ENCODE measurements around the gene ARHGAP32. TPM values are rescaled to one million over a fixed set of nuclear protein-coding genes. Genes with fewer than 3 reads are reported as not detected.

ARHGAP32 gene
- polyA plus RNA-seq, 1 experiment = 6.1 TPM

DNA sequence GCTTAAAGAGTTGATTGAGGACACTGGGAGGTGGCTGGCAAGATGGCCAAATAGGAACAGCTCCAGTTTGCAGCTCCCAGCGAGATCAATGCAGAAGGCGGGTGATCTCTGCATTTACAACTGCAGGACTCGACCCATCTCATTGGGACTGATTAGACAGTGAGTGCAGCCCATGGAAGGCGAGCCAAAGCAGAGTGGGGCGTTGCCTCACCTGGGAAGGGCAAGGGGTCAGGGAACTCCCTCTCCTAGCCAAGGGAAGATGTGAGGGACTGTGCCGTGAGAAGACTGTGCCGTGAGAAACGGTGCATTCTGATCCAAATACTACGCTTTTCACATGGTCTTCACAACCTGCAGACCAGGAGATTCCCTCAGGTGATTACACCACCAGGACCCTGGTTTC lies 36.4 kb downstream of the ARHGAP32 start:
- POLR2A ChIA-PET = no interaction called here

DNA sequence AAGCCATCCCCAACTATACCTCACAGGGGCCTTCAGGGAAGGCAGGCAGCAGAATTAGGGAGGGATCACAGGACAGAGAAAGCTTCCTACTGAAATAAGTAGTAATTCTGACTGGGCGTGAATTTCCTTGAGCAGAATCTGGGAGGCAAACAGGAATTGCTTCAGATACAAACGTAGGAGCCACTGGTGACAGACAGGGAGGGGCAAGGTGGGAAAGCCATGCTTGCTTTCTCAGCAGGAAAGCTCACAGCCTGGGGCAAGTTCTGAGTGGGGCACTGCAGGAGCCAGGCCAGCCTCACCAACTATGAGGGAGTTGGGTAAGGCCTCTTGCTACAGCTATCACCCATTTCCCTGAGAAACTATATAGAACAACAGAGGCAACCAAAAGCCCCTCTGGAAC lies 43.6 kb downstream of the ARHGAP32 start:
- POLR2A ChIA-PET = no interaction called here
- H3K4me3 ChIP-seq (ENCODE audit: low read depth, low read length) = no peak overlapping the region
- CTCF ChIA-PET = no interaction called here
- H3K27me3 ChIP-seq (ENCODE audit: control insufficient read depth, insufficient read depth, low read length) = no peaks in the 10 kb centered on the region
- no peak for DNase-seq (ENCODE audit: low read depth)
- TF ChIP-seq, protein P1, sequence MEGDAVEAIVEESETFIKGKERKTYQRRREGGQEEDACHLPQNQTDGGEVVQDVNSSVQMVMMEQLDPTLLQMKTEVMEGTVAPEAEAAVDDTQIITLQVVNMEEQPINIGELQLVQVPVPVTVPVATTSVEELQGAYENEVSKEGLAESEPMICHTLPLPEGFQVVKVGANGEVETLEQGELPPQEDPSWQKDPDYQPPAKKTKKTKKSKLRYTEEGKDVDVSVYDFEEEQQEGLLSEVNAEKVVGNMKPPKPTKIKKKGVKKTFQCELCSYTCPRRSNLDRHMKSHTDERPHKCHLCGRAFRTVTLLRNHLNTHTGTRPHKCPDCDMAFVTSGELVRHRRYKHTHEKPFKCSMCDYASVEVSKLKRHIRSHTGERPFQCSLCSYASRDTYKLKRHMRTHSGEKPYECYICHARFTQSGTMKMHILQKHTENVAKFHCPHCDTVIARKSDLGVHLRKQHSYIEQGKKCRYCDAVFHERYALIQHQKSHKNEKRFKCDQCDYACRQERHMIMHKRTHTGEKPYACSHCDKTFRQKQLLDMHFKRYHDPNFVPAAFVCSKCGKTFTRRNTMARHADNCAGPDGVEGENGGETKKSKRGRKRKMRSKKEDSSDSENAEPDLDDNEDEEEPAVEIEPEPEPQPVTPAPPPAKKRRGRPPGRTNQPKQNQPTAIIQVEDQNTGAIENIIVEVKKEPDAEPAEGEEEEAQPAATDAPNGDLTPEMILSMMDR (IDR thresholded peaks at IDR 0.05; ENCODE audit: insufficient read depth, low read depth, low read length) = no peak
- H3K36me3 ChIP-seq (ENCODE audit: control insufficient read depth, insufficient read depth, low read length) = no peaks in the 10 kb centered on the region

More for the DNA sequence above, 36.4 kb downstream of the ARHGAP32 start:
- Histone ChIP-seq H3K4me3 (ENCODE audit: low read depth, low read length) (no peak overlapping the region), H3K36me3 (ENCODE audit: control insufficient read depth, insufficient read depth, low read length) (no peaks in the 10 kb centered on the region), H3K27me3 (ENCODE audit: control insufficient read depth, insufficient read depth, low read length) (no peaks in the 10 kb centered on the region)
- TF ChIP-seq, protein P1 (IDR thresholded peaks at IDR 0.05; ENCODE audit: insufficient read depth, low read depth, low read length) = no peak
- CTCF ChIA-PET = interaction anchor here (1.3 kb wide), 1 partner anchor 9 kb away, joined by 3 read pairs; no protein-coding TSS in a partner anchor
- no peak for DNase-seq (ENCODE audit: low read depth)

DNA sequence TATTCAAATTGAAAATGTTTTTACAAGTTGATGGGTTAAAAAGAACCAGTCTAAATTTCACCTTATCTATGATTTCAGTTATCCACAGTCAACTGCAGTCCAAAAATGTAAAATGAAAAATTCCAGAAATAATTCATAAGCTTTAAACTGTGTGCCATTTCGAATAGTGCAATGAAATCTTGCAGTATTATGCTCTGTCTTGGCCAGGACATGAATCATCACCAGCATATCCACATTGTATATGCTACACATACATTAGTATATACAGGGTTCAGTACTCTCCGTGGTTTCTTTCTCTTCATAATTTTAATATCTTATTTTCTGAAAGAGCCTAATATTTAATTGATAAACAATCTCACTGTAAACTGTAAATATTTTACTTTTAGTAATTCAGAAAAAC lies 45.9 kb downstream of the ARHGAP32 start:
- Histone ChIP-seq H3K36me3 (ENCODE audit: control insufficient read depth, insufficient read depth, low read length) (no peaks in the 10 kb centered on the region), H3K4me3 (ENCODE audit: low read depth, low read length) (no peak overlapping the region), H3K27me3 (ENCODE audit: control insufficient read depth, insufficient read depth, low read length) (no peaks in the 10 kb centered on the region)
- TF ChIP-seq, protein P1 (IDR thresholded peaks at IDR 0.05; ENCODE audit: insufficient read depth, low read depth, low read length) = no peak
- CTCF ChIA-PET = interaction anchor here (1.0 kb wide), 1 partner anchor 38 kb away, joined by 3 read pairs; no protein-coding TSS in a partner anchor
- POLR2A ChIA-PET = no interaction called here
- DNase-seq (ENCODE audit: low read depth) = no peak

DNA sequence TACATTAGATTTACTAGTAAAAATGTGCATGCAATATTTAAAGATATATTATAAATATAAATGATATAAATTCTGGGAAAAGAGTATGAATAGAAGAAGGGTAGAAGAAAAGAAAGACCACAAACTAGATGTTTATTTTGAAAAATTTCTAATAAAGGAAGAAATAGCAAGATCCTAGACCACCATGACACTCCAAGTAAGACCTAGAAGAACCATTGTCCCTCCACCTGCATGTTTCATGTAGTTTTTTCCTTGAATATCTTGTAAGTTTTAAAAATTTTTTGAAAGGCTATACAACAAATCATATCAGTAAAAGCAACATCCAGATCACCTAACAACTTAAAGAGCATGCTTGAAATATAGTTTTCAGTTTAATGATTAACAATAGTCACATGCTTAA lies 46.8 kb downstream of the ARHGAP32 start:
- H3K36me3 ChIP-seq (ENCODE audit: control insufficient read depth, insufficient read depth, low read length) = no peaks in the 10 kb centered on the region
- no peak overlapping the region for H3K4me3 ChIP-seq (ENCODE audit: low read depth, low read length)
- no peaks in the 10 kb centered on the region for H3K27me3 ChIP-seq (ENCODE audit: control insufficient read depth, insufficient read depth, low read length)
- CTCF ChIA-PET = no interaction called here
- POLR2A ChIA-PET = no interaction called here
- DNase-seq (ENCODE audit: low read depth) = no peak
- TF ChIP-seq, protein P1 (IDR thresholded peaks at IDR 0.05; ENCODE audit: insufficient read depth, low read depth, low read length) = no peak

DNA sequence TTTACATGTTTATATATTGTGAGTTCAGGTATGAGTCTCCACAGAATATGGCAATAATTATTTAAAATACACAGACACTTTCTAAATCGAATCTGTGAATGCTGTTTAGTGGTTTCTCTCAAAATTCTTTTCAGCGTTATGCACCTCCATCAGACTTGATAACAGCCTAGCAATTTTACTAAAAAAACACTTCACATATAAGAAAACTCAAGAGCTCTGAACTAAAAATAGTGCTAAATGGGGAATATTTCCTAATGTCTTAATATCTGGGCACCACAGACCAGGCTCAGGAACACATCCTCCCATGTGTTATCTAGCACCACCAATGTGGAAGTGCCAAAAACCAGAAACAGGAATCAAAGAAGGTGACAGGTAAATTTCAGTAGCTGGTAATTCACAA lies 47.9 kb downstream of the ARHGAP32 start:
- no peaks in the 10 kb centered on the region for H3K27me3 ChIP-seq (ENCODE audit: control insufficient read depth, insufficient read depth, low read length)
- DNase-seq (ENCODE audit: low read depth) = no peak
- ChIA-PET CTCF (no interaction called here), POLR2A (no interaction called here)
- no peaks in the 10 kb centered on the region for H3K36me3 ChIP-seq (ENCODE audit: control insufficient read depth, insufficient read depth, low read length)
- no peak overlapping the region for H3K4me3 ChIP-seq (ENCODE audit: low read depth, low read length)
- TF ChIP-seq, protein P1 (IDR thresholded peaks at IDR 0.05; ENCODE audit: insufficient read depth, low read depth, low read length) = no peak
